ENCODE data around the gene GALNT9. TPM values are rescaled to one million over a fixed set of nuclear protein-coding genes. Genes with fewer than 3 reads are reported as not detected.

GALNT9 gene
- total RNA-seq, 1 donor from 2014 or later = 2.1 TPM

DNA sequence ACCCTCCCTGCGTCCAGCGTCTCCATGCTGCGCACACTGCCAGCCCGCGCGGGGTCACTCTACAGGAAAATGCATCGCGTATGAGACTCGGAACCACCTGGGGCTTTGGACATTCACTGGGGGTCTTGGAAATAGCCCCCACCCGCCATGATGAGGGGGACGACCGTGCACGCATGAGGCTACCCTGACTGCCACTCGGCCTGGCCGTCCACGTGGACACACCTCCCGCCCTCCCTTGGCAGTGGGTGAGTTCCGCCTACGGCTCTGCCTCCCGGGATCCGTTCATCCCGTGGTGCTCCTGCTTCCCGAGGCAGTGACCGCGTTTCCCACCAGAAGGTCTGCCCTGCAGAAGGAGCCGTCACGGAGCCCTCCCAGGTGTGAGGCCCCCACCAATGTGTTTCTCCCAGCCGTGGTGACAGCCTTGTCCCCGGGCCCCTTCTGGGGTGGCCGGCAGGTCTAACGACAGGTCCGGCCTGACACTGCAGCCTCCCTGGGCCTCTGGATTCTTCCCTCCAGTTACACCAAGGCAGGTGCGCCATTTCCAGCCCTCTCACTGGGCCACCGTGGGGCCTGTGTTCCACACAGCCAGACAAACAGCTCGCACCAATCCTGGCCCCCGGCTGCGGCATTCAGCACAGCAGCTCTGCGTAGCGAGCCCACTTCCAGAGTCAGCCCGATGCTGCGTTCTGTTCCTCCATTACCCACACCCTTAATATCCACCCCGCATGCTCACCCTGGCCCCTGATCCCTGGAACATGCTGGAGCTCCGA is 11.1 kb upstream of the GALNT9 start:
- Mint-ChIP-seq H3K4me1 (ENCODE audit: low read depth, unreplicated experiment) (no peaks in the 10 kb centered on the region), H3K27me3 (ENCODE audit: low read depth, unreplicated experiment) (peaks cover 57% of the 10 kb centered on the region), H3K27ac (ENCODE audit: unreplicated experiment) (no peak overlapping the region), H3K36me3 (ENCODE audit: low read depth, unreplicated experiment) (no peaks in the 10 kb centered on the region), H3K4me3 (ENCODE audit: unreplicated experiment) (no peak overlapping the region), H3K9me3 (ENCODE audit: unreplicated experiment) (peaks cover 4% of the 10 kb centered on the region)
- no peak overlapping the region for H3K4me3 ChIP-seq (ENCODE audit: insufficient read depth, low read depth, low read length)
- no peaks in the 10 kb centered on the region for H3K36me3 ChIP-seq (ENCODE audit: insufficient read depth, low read length)
- H3K79me2 ChIP-seq (ENCODE audit: insufficient read depth, low read length) = no peaks in the 10 kb centered on the region
- H2AFZ ChIP-seq (ENCODE audit: low read depth, low read length) = no peak overlapping the region
- peaks cover 11% of the 10 kb centered on the region for H3K9me3 ChIP-seq (ENCODE audit: insufficient read depth, low read depth, low read length)
- H4K20me1 ChIP-seq (ENCODE audit: insufficient read depth, low read length) = no peaks in the 10 kb centered on the region
- no peak for TF ChIP-seq EZH2 (IDR thresholded peaks at IDR 0.05; ENCODE audit: insufficient read depth, low read length)
- TF ChIP-seq, protein P1, sequence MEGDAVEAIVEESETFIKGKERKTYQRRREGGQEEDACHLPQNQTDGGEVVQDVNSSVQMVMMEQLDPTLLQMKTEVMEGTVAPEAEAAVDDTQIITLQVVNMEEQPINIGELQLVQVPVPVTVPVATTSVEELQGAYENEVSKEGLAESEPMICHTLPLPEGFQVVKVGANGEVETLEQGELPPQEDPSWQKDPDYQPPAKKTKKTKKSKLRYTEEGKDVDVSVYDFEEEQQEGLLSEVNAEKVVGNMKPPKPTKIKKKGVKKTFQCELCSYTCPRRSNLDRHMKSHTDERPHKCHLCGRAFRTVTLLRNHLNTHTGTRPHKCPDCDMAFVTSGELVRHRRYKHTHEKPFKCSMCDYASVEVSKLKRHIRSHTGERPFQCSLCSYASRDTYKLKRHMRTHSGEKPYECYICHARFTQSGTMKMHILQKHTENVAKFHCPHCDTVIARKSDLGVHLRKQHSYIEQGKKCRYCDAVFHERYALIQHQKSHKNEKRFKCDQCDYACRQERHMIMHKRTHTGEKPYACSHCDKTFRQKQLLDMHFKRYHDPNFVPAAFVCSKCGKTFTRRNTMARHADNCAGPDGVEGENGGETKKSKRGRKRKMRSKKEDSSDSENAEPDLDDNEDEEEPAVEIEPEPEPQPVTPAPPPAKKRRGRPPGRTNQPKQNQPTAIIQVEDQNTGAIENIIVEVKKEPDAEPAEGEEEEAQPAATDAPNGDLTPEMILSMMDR (IDR thresholded peaks at IDR 0.05; ENCODE audit: insufficient read depth, low read depth, low read length) = no peak
- DNase-seq (ENCODE audit: low read depth) (no peak), FAIRE-seq (no peak)
- no peaks in the 10 kb centered on the region for H3K4me1 ChIP-seq (ENCODE audit: insufficient read depth, low read length)
- no peak overlapping the region for H3K9ac ChIP-seq (ENCODE audit: low read length)
- H3K4me2 ChIP-seq (ENCODE audit: low read length) = no peak overlapping the region
- H3K27ac ChIP-seq (ENCODE audit: low read depth, low read length) = no peak overlapping the region
- H3K27me3 ChIP-seq (ENCODE audit: insufficient read depth, low read length) = no peaks in the 10 kb centered on the region

DNA sequence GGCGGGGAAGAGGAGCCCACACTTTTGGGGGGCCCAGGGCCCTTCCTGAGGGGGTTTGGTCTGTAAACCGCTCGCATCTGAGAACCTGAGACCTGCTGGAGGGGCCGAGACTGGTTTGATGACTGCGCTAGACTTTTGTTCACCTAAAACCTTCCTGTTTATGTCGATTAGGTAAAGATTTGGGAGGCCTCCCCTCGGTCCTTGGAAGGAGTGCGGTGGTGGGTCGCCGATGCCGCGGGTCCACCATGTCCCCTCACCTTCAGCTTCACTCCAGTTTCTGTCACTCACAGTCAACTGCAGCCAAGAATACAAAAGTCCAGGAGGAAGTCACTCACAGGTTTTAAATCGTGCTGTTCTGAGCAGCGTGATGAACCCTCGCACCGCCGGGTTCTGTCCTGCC is 10.5 kb upstream of the GALNT9 start:
- Histone ChIP-seq H3K4me2 (ENCODE audit: low read length) (no peak overlapping the region), H3K4me1 (ENCODE audit: insufficient read depth, low read length) (no peaks in the 10 kb centered on the region), H2AFZ (ENCODE audit: low read depth, low read length) (no peak overlapping the region), H3K36me3 (ENCODE audit: insufficient read depth, low read length) (no peaks in the 10 kb centered on the region), H3K27me3 (ENCODE audit: insufficient read depth, low read length) (no peaks in the 10 kb centered on the region), H3K9ac (ENCODE audit: low read length) (no peak overlapping the region), H4K20me1 (ENCODE audit: insufficient read depth, low read length) (no peaks in the 10 kb centered on the region), H3K79me2 (ENCODE audit: insufficient read depth, low read length) (no peaks in the 10 kb centered on the region), H3K27ac (ENCODE audit: low read depth, low read length) (no peak overlapping the region), H3K9me3 (ENCODE audit: insufficient read depth, low read depth, low read length) (peaks cover 14% of the 10 kb centered on the region), H3K4me3 (ENCODE audit: insufficient read depth, low read depth, low read length) (no peak overlapping the region)
- FAIRE-seq (no peak), DNase-seq (ENCODE audit: low read depth) (no peak)
- Mint-ChIP-seq H3K36me3 (ENCODE audit: low read depth, unreplicated experiment) (no peaks in the 10 kb centered on the region), H3K4me3 (ENCODE audit: unreplicated experiment) (no peak overlapping the region), H3K4me1 (ENCODE audit: low read depth, unreplicated experiment) (no peaks in the 10 kb centered on the region), H3K27me3 (ENCODE audit: low read depth, unreplicated experiment) (peaks cover 63% of the 10 kb centered on the region), H3K9me3 (ENCODE audit: unreplicated experiment) (peaks cover 4% of the 10 kb centered on the region), H3K27ac (ENCODE audit: unreplicated experiment) (no peak overlapping the region)
- TF ChIP-seq, protein P1 (IDR thresholded peaks at IDR 0.05; ENCODE audit: insufficient read depth, low read depth, low read length) = no peak
- no peak for TF ChIP-seq EZH2 (IDR thresholded peaks at IDR 0.05; ENCODE audit: insufficient read depth, low read length)

DNA sequence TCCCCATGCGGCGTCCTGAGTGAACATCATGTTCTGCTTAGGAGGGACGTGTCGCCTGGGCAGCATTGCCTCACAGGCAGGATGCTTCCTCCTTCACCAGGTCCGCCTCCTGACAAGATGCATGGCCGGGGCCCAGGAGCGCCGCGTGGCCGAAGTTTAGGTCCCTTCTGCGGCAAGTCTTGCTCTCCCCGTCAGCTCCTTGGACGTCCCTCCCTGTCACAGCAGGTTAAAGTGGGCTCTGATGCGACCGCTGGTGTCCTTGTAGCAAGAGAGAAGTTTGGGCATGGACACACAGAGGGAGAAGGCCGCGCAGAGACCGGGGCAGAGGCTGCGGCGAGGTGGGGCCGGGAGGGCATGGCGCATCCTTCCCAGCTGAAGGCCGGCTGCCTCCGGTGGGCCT is 9.4 kb upstream of the GALNT9 start:
- Mint-ChIP-seq H3K27me3 (ENCODE audit: low read depth, unreplicated experiment) (peaks cover 69% of the 10 kb centered on the region), H3K27ac (ENCODE audit: unreplicated experiment) (no peak overlapping the region), H3K4me1 (ENCODE audit: low read depth, unreplicated experiment) (no peaks in the 10 kb centered on the region), H3K4me3 (ENCODE audit: unreplicated experiment) (no peak overlapping the region), H3K36me3 (ENCODE audit: low read depth, unreplicated experiment) (no peaks in the 10 kb centered on the region), H3K9me3 (ENCODE audit: unreplicated experiment) (peaks cover 4% of the 10 kb centered on the region)
- H3K9ac ChIP-seq (ENCODE audit: low read length) = no peak overlapping the region
- DNase-seq (ENCODE audit: low read depth) (no peak), FAIRE-seq (no peak)
- H3K79me2 ChIP-seq (ENCODE audit: insufficient read depth, low read length) = no peaks in the 10 kb centered on the region
- no peak overlapping the region for H3K4me2 ChIP-seq (ENCODE audit: low read length)
- no peak overlapping the region for H3K27ac ChIP-seq (ENCODE audit: low read depth, low read length)
- H2AFZ ChIP-seq (ENCODE audit: low read depth, low read length) = no peak overlapping the region
- peaks cover 14% of the 10 kb centered on the region for H3K9me3 ChIP-seq (ENCODE audit: insufficient read depth, low read depth, low read length)
- H3K27me3 ChIP-seq (ENCODE audit: insufficient read depth, low read length) = no peaks in the 10 kb centered on the region
- no peak overlapping the region for H3K4me3 ChIP-seq (ENCODE audit: insufficient read depth, low read depth, low read length)
- H3K36me3 ChIP-seq (ENCODE audit: insufficient read depth, low read length) = no peaks in the 10 kb centered on the region
- H3K4me1 ChIP-seq (ENCODE audit: insufficient read depth, low read length) = no peaks in the 10 kb centered on the region
- H4K20me1 ChIP-seq (ENCODE audit: insufficient read depth, low read length) = no peaks in the 10 kb centered on the region
- TF ChIP-seq, protein P1 (IDR thresholded peaks at IDR 0.05; ENCODE audit: insufficient read depth, low read depth, low read length) = no peak
- TF ChIP-seq EZH2 (IDR thresholded peaks at IDR 0.05; ENCODE audit: insufficient read depth, low read length) = no peak

Measured in astrocyte (in vitro differentiated cells and primary cell).